Measurements from ENCODE around the gene GPD2. TPM values are rescaled to one million over a fixed set of nuclear protein-coding genes. Genes with fewer than 3 reads are reported as not detected.
A peak's percentile ranks its signal among the peaks of the same experiment; 100 is the strongest.

GPD2 gene
- total RNA-seq, 1 donor, result 59.7 TPM

- H3K4me1 ChIP-seq (ENCODE audit: insufficient read depth, low read length), result peaks cover 23% of the 10 kb centered on the region
- TF ChIP-seq CTCF (IDR thresholded peaks at IDR 0.05; ENCODE audit: extremely low read depth, low read depth, low read length), result no peak
- no peak overlapping the region for H3K4me2 ChIP-seq (ENCODE audit: insufficient read depth, low read length)
- H3K9me3 ChIP-seq (ENCODE audit: low read depth, low read length), result no peaks in the 10 kb centered on the region
- H4K20me1 ChIP-seq (ENCODE audit: insufficient read depth, low read length), result no peaks in the 10 kb centered on the region
- peaks cover 62% of the 10 kb centered on the region for H3K79me2 ChIP-seq (ENCODE audit: insufficient read depth, low read length)
- H3K27ac ChIP-seq (ENCODE audit: low read depth, low read length), result no peak overlapping the region
- DNase-seq (ENCODE audit: insufficient read length, low spot score, missing footprints), result peak; percentile 85
- no peaks in the 10 kb centered on the region for H3K36me3 ChIP-seq (ENCODE audit: insufficient read depth, low read length)
- H3K27me3 ChIP-seq (ENCODE audit: insufficient read depth, low read length), result no peaks in the 10 kb centered on the region
- H2AFZ ChIP-seq (ENCODE audit: low read length), result no peak overlapping the region
- H3K4me3 ChIP-seq (ENCODE audit: insufficient read depth, low read length), result no peak overlapping the region
Measured at GRCh38 chr2:156455361-156455975, 19.3 kb downstream of the GPD2 start.

GRCh38 chr2:156456616-156457015 is 20.4 kb downstream of the GPD2 start:
- Histone ChIP-seq H3K36me3 (ENCODE audit: insufficient read depth, low read length) (no peaks in the 10 kb centered on the region), H2AFZ (ENCODE audit: low read length) (peak overlapping the region; percentile 3), H3K27ac (ENCODE audit: low read depth, low read length) (peak overlapping the region; percentile 43), H3K79me2 (ENCODE audit: insufficient read depth, low read length) (peaks cover 71% of the 10 kb centered on the region), H3K27me3 (ENCODE audit: insufficient read depth, low read length) (no peaks in the 10 kb centered on the region), H3K4me2 (ENCODE audit: insufficient read depth, low read length) (no peak overlapping the region), H3K9me3 (ENCODE audit: low read depth, low read length) (no peaks in the 10 kb centered on the region), H3K4me1 (ENCODE audit: insufficient read depth, low read length) (peaks cover 23% of the 10 kb centered on the region), H4K20me1 (ENCODE audit: insufficient read depth, low read length) (no peaks in the 10 kb centered on the region), H3K4me3 (ENCODE audit: insufficient read depth, low read length) (no peak overlapping the region)
- no peak for TF ChIP-seq CTCF (IDR thresholded peaks at IDR 0.05; ENCODE audit: extremely low read depth, low read depth, low read length)
- no peak for DNase-seq (ENCODE audit: insufficient read length, low spot score, missing footprints)

- no peak for TF ChIP-seq CTCF (IDR thresholded peaks at IDR 0.05; ENCODE audit: extremely low read depth, low read depth, low read length)
- no peak overlapping the region for H3K4me2 ChIP-seq (ENCODE audit: insufficient read depth, low read length)
- H3K4me3 ChIP-seq (ENCODE audit: insufficient read depth, low read length), result no peak overlapping the region
- H3K27ac ChIP-seq (ENCODE audit: low read depth, low read length), result peak overlapping the region; percentile 43
- H3K79me2 ChIP-seq (ENCODE audit: insufficient read depth, low read length), result peaks cover 72% of the 10 kb centered on the region
- H4K20me1 ChIP-seq (ENCODE audit: insufficient read depth, low read length), result no peaks in the 10 kb centered on the region
- no peaks in the 10 kb centered on the region for H3K9me3 ChIP-seq (ENCODE audit: low read depth, low read length)
- DNase-seq (ENCODE audit: insufficient read length, low spot score, missing footprints), result peak; percentile 45
- H3K27me3 ChIP-seq (ENCODE audit: insufficient read depth, low read length), result no peaks in the 10 kb centered on the region
- peaks cover 23% of the 10 kb centered on the region for H3K4me1 ChIP-seq (ENCODE audit: insufficient read depth, low read length)
- no peaks in the 10 kb centered on the region for H3K36me3 ChIP-seq (ENCODE audit: insufficient read depth, low read length)
- no peak overlapping the region for H2AFZ ChIP-seq (ENCODE audit: low read length)
Measured at GRCh38 chr2:156457523-156458517, 21.6 kb downstream of the GPD2 start.

- TF ChIP-seq CTCF (IDR thresholded peaks at IDR 0.05; ENCODE audit: extremely low read depth, low read depth, low read length), result no peak
- H3K9me3 ChIP-seq (ENCODE audit: low read depth, low read length), result no peaks in the 10 kb centered on the region
- no peak overlapping the region for H3K4me3 ChIP-seq (ENCODE audit: insufficient read depth, low read length)
- H4K20me1 ChIP-seq (ENCODE audit: insufficient read depth, low read length), result no peaks in the 10 kb centered on the region
- H3K79me2 ChIP-seq (ENCODE audit: insufficient read depth, low read length), result peaks cover 58% of the 10 kb centered on the region
- peaks cover 30% of the 10 kb centered on the region for H3K4me1 ChIP-seq (ENCODE audit: insufficient read depth, low read length)
- no peak overlapping the region for H3K4me2 ChIP-seq (ENCODE audit: insufficient read depth, low read length)
- no peak for DNase-seq (ENCODE audit: insufficient read length, low spot score, missing footprints)
- H3K27ac ChIP-seq (ENCODE audit: low read depth, low read length), result no peak overlapping the region
- no peaks in the 10 kb centered on the region for H3K36me3 ChIP-seq (ENCODE audit: insufficient read depth, low read length)
- no peaks in the 10 kb centered on the region for H3K27me3 ChIP-seq (ENCODE audit: insufficient read depth, low read length)
- no peak overlapping the region for H2AFZ ChIP-seq (ENCODE audit: low read length)
Measured at GRCh38 chr2:156459720-156460119, 23.5 kb downstream of the GPD2 start.

All from osteoblast (primary cell).